Head of caudate nucleus (tissue), 42 donors: ENCODE measurements around the gene HOXA5.

ENCODE experiments used
- DNase-seq, 42 donors: peaks; one replicate each; pipeline versions ENCODE4 v3.0.0 to v3.0.0-alpha.2; 2020 to 2021; ENCODE audit warnings: mixed read lengths in 7 of 42
- intact Hi-C: fragments of 100-400 bp; cut with DNase I; formaldehyde crosslinking; loops from one replicate; pipeline ENCODE4 v1.15.0; 2022

HOXA5 gene

DNA sequence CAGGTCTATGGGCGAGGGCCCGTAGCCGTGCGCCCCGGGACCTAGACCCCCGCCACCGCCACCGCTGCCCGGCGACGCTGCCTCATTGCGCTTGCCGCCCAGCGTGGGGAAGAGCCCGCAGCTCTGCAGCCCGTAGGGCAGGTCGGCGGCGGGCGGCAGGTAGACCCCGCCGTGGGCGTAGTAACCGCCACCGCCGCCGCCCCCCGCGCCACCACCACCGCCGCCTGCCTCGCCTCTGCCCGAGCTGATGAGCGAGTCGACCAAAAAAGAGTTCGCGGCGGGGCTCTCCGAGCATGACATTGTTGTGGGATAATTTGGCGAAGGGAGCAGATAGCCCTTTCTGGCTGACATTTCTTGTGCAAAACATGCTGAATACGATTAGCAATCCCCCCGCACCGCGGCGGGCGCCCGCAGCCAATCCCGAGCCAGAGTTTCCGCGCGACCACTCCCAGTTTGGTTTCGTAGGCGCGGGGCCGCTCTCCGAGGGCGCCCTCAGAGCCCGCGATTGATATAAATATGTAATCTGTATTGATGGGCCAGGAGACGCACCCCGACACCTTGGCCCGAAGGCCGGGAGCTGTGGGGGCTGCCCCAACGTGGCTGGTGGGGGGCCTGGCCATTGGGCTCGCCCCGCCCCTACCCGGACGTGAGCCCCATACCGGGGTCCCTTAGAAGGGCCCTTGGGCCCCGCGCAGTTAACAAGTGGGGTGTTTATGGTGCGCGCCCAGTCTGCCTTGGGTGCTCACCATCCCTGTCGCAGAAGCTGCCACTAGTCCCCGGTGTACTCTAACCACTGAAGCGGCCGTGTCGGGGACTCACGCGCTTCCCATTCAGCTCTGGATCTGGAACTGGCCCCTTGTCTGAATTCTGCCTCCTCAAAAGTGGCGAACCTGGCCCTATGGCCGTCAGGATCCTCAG is 30.7 kb upstream of the HOXA5 start, which contains the start of gene HOXA10:
HOXA10 (minus strand) TSS at position 365 of the 918 bp plus-strand sequence; CDS start at position 351, 14 bp downstream.
- DNase-seq = peak in 7 of 42 donors; percentile 3 to 15 (median 8)
- intact Hi-C loops = no loop called here

DNA sequence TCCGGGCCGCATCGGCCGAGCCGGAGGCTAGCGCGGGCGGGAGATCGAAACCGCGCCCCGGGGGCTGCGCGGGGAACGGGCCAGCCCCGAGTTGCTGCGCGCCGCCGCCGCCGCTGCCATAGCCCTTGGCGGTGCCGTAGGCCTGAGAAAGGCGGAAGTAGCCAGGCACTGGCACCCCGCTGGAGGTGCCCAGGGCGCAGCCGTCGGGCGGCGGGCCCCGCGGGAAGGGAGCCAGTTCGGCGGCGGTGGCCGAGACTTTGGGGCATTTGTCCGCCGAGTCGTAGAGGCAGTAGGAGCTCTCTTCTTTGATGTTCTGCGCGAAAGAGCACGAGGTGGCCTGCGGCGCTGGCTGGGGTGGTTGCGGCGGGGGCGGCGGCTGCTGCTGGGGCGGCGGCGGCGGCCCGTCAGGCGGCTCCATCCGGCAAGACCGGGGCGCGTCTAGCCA is 30.1 kb upstream of the HOXA5 start:
- peak in 7 of 42 donors; percentile 4 to 28 (median 14) for DNase-seq
- intact Hi-C loops = no loop called here

DNA sequence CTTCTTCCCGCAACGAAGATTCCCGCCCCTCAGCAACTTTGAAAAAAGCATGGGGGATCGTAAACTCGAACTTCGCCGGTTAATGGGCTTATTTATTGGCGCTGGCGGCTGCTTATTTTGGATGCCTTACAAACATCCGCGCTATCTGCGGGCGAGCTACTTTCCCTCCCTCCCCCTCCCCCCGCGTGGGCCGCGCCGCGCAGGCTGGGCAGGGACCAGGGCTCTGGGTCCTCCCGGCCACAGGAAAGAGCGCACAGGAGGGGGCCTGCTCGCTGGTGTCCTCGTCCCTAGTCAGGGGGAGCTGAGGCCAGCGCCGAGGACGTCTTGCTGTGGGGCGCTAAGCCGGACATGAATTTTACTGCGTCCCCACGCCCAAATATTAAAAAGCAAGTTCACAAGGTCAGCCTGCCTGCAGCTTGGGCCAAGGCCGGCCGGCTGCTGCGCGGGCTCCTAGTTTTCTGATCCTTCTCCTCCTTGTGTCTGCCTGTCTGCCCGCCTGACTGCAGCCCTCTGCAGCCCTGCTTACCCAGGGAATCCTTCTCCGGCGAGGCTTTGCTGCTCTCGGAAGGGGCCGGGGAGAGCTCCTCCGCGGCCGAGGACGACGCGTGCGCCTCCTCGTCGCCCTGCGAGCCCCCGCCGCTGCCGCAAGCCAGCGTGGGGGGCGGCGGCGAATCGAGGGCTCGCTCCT is 29.5 kb upstream of the HOXA5 start:
- DNase-seq = peak in 7 of 42 donors; percentile 5 to 29 (median 12)
- intact Hi-C loops = no loop called here

DNA sequence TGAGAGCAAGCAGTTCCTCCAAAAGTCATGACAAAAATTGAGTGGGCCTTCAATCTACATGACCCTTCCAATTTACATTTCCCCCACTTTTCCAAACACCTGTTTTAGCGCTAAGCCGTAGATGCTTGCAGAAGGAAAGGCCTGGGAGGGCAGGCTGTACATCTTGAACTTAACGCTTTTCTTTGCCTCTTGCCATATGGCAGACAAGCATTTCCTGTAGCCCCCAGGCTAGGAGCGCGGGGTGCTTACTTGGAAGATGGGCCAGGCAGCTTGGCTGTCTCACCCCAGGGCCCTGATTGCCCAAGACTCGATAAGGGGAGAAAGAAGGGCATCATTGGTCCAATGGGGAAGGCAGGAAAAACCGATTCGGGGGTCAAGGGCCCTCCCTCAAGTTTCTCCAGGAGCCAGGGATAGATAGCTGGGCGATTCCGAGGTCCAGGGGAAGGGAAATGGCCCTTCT is 28.9 kb upstream of the HOXA5 start:
- intact Hi-C loops = no loop called here
- DNase-seq = peak in 2 of 42 donors; percentile 5 to 8

DNA sequence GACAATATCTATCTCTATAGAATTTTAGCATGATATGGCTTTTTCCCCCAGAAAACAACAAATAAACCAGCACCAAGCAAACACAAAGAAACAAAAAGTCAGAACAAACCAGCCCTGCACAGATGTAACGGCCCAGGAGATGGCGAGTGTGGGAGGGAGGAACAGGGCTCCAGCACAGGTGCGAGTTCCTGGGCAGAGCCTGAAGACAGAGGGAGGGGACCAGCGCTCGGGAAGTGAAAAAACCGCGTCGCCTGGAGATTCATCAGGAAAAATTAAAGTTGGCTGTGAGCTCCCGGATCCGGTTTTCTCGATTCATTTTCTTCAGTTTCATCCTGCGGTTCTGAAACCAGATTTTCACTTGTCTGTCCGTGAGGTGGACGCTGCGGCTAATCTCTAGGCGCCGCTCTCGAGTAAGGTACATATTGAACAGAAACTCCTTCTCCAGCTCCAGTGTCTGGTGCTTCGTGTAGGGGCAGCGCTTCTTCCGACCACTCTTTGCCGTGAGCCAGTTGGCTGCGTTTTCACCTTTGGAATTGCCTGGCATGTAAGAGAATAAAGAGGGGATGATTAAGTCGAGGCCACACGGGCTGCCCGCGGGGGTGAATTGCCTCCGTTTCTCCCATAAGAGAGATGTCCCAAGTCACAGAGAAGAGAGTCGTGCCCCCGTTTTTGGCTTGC is 28.3 kb upstream of the HOXA5 start:
- intact Hi-C loops = no loop called here
- peak in 3 of 42 donors; percentile 2 to 17 (median 6) for DNase-seq

DNA sequence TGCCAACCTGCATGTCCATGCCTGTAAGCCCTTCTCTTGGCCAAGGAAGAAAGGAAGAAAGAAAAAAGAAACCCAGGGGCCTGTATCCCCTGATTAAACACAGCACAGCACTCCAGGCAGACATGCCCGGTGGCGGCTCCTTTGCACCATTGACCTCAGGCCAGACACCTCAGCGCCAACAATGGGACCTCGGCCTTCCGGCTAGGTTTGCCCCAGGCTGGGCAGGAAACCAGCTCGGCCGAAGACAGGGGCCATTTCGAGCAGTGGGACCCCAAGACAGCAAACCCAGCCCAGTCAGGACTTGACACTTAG is 27.8 kb upstream of the HOXA5 start:
- peak in 1 of 42 donors; percentile 15 for DNase-seq
- intact Hi-C loops = no loop called here

DNA sequence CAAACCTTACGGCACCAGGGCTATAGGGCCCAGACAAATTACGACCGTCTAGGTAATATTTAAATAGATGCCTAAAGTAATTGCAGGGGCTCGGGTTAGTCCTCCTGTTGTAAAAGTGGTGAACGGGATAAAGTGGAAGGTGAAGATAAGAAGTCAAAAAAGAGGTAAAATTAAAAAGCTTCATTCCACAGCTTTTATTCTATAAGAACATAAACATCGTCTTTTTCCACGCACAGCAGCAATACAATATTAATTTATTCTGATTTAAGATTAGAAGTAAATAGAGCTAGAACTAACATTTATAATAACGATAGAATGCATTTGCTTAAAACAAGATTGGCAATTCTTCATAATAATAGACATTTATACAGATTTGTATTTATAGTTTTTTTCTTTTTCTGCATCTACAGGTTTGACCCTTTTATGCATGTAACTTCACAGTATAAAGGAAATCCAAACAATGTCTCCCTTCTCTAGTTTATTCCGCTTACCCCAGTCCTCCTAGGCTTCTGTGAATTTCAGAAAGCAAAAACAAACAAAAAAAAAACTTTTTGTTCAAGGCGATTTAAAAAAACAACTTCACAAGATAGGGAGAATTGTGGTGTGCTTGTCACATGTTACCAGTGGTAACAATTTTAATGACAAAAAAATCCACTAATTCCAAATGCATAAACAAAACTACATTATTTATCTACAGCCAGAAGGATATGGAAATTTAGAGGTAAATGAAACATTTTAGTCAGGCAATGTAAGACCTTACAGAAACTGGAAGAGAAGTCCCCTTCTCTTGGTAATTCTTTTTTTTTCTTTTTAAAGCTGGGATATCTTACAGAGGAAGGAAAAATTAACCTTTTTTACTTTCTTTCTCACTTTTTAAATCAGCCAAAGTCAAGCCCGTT is 27.2 kb upstream of the HOXA5 start:
- intact Hi-C loops = no loop called here
- no peak for DNase-seq

DNA sequence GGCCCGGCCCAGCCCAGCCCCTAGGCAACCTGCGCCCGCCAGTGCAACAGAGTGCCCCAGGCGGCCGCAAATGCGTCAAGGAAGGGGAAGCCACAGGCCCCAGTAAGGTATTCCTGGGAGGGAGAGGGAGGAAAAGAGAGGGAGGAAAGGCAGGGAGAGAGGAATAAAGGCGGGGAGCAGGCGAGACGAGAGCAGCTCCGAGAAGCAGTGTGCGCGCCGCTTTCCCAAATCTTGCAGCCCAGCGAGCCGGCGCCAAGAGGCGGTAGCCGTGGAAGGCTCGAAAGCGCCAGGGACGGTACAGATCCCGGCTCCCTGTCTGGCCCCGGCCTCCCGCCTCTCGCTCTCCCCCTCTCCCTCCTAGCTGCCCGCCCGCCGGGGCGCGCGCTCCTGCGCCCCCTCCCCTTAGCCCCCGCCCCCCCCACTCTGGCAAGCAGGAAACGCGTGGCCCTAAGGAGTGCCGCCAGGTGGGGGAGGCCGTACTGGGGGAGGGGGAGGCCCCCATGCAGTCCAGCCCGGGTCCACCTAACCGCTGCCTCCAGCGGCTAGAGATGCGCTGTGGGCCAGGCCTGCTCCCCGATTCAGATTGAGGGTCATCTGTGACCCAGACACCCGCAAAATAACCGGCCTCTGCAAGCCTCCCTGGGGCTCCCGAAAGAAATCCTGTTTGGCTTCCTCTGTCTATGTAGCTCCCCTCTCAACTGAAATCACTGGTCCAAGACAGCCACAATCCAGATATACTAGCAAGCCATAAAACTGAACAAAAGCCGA is 26.4 kb upstream of the HOXA5 start:
- intact Hi-C loops = loop anchor here (10.0 kb wide), 1 partner anchor 1305 kb away; no protein-coding TSS in a partner anchor
- DNase-seq = no peak

DNA sequence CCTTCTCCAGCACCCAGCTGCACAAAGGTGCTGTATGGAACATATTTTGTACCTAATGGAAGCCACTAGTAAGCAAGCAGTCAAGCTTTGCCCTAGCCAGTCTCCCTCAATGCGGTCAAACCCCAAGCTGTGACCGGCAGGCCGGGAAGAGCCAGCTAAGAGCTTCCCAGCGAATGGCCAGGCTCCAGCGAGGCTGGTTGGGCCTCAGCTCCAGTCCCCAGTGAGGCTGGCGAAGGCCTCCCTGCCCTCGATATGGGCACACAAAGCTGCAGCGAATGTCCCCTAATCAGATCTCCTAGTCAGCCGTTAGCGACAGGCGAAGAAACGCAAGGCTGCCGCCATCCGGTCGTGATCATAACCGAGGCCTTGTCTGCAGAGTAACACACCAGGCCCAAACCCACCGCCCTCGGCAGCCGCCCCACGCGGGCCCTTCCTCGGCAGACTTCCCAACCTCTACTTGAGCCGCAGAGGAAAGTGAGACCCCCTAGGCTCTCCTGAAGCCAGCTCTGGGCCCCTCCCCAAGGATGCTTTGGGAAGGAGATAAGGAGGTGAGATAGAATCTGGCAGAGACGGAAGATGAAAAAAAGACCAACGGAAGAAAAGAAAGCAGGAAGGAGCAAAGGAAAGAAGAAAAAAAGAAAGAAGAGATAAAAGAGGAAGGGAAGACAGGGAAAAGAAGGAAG is 24.9 kb upstream of the HOXA5 start:
- intact Hi-C loops = loop anchor here (10.0 kb wide), 1 partner anchor 1304 kb away; no protein-coding TSS in a partner anchor
- no peak for DNase-seq

DNA sequence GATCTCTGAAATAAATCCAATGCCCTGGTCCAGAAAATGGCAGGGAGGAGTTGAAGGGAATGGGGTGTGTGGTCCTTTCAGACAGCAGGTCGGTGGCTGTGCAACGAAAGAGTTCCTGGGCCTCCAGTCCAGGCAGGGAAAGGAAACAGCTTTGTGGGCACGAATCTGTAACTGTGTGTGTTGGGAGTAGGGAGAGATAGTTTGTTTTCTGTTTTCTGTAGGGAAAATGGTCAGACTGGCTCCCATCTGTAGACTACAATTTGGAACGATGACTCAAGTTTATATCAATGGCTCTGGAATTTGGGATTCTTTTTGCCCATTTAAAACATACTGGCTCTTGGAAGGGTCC is 24.4 kb upstream of the HOXA5 start:
- intact Hi-C loops = loop anchor here (10.0 kb wide), 1 partner anchor 1303 kb away; no protein-coding TSS in a partner anchor
- no peak for DNase-seq

DNA sequence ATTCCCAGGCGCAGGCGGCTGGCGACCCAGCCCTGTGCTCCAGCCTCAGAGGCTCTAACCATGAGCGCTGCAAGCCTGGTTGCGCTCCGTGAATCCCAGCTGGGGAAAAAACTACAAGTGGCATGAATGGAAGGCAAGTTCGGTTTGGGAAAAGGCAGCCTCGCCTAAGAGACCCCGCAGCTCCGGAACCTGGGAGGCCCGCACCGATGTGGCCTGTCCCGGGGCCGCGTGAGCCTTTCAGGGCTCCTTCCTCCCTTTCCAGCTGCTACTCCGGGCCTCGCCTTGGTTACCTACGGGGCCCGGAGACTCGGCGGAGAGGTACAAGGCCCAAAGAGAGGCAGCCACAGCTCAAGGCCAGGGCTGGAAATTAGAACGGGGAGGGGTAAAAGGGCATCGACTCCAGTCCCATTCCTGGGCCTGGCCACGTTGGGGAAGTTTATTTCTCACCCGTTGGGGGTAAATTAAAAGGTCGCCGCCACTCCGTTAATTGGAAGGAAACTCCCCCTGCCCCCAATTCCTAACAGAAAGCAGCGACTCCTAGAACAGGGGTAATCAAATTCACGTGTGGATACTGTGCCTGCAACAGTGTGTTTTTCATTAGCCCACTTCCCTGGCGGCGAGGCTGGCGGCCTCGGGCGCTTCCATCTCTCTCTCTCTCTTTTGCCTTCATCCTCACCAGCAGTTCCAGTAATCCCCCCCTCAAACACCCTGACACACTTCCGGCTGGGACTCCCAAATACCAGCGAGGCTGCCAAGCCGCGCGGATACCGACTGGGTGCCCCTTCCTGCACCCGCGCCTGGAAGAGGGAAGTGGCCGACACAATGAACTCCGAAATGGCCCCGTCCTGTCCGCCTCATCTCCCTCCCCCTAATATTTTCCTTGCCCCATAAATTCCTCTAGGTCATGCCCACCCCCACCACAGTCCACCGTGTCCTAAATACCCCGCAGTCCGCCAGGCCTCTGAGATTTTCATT is 23.3 kb upstream of the HOXA5 start:
- intact Hi-C loops = loop anchor here (10.0 kb wide), 1 partner anchor 1302 kb away; no protein-coding TSS in a partner anchor
- DNase-seq = no peak

DNA sequence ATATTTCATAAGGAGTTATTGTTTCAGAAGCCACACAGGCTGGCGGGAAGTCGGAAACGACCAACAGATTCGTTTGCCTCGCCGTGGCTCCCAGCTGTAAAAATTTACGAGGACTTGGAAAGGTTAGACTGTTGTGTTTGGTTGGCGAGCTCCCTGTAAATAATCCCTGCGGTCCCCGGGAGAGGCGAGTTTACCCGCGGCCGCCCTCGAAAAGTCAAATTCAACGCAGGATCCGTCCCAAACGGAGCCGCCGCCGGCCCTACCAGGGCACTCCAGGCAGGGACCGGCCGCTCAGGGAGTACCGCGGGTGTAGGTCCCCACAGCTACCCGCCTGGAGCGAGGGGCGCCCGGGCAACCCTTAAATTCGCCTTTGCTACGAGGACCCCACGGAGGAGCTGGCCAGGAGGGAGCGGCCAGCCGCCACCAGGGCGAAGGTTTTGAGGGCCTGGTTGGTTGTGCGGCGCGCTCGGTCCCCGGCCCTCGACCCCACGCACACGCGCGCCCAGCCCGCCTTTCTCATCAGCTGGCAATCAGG is 22.6 kb upstream of the HOXA5 start:
- intact Hi-C loops = loop anchor here (10.0 kb wide), 1 partner anchor 1301 kb away; no protein-coding TSS in a partner anchor
- DNase-seq = no peak

DNA sequence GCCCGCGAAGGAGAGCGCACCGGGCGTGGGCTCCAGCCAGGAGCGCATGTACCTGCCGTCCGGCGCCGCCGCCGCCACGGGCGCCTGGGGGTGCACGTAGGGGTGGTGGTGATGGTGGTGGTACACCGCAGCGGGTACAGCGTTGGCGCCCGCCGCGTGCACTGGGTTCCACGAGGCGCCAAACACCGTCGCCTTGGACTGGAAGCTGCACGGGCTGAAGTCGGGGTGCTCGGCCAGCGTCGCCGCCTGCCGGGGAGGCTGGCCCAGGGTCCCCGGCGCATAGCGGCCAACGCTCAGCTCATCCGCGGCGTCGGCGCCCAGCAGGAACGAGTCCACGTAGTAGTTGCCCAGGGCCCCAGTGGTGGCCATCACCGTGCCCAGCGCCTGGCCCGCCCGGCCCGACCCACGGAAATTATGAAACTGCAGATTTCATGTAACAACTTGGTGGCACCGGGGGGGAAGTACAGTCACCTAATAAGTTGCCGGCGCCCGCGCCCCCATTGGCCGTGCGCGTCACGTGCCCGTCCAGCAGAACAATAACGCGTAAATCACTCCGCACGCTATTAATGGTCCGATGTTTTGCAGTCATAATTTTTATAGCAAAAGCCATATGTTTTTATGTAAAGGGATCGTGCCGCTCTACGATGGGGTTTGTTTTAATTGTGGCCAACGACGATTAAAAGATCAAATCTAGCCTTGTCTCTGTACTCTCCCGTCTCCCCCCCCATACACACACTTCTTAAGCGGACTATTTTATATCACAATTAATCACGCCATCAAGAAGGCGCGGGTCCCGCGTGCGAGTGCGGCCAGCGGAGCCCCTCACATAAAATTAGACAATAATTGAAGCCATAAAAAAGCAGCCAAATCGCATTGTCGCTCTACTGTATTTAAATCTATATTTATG is 21.9 kb upstream of the HOXA5 start, which contains the start of gene HOXA9:
HOXA9 (minus strand) TSS at position 449 of the 907 bp plus-strand sequence; CDS start at position 369, 80 bp downstream.
- intact Hi-C loops = loop anchor here (10.0 kb wide), 1 partner anchor 1301 kb away; no protein-coding TSS in a partner anchor
- no peak for DNase-seq
